ENCODE measurements around the gene PTPRG.

The PTPRG gene

DNA sequence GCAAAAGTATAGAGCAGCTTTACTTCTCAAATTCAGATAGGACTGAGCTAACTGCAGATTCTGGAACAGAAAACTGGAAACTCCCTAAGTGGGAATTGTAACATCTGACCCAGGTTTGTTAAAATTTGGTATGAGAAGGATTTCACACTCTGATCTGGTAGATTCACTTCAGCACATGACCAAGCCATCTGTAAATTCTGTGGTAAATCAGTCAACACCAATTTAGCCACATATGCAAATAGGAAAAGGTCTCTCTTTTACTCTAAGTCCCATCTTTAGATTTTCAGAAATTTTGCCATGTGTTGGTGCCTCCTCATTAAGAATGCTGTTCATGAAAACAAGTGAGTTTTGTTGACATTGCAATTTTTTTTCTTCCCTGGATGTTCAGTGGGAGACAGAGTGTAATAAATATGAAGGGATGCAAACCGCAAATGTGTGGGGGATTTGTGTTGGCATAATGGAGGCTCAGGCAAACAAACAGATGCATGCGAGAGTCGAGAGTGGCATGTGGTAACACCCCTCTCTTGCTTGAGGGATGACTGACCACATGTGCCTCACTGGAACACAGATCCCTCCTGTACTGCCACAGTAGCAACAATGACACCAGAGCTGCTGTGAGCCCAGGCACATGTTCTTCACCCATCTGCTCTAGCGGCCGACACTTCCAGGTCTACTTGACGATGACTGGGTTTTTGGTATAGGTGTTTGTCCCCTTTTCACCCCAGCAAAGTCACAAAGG, 665.4 kb downstream of the PTPRG start:
- Histone ChIP-seq H3K36me3 (ENCODE audit: control insufficient read depth, low read length) (no peaks in the 10 kb centered on the region), H4K20me1 (ENCODE audit: control insufficient read depth, insufficient read depth, low read depth, low read length) (no peaks in the 10 kb centered on the region), H3F3A (ENCODE audit: control insufficient read depth, insufficient read depth) (no peaks in the 10 kb centered on the region), H3K4me1 (ENCODE audit: control insufficient read depth, low read length) (peaks cover 8% of the 10 kb centered on the region), H3K4me3 (ENCODE audit: low read length) (no peak overlapping the region), H3K27ac (ENCODE audit: low read depth, low read length) (no peak overlapping the region), H3K79me2 (ENCODE audit: control insufficient read depth, low read length) (no peaks in the 10 kb centered on the region), H3K27me3 (ENCODE audit: control insufficient read depth, low read length) (0 out of 2 replicates have a peak, but pooled peaks cover 3% of the 10 kb centered on the region), H3K4me2 (ENCODE audit: low read length) (no peak overlapping the region), H3K9me3 (ENCODE audit: control insufficient read depth, insufficient read depth, low read length) (no peaks in the 10 kb centered on the region), H3K9me2 (replicated peaks; ENCODE audit: control insufficient read depth, low read length) (no peaks in the 10 kb centered on the region)
- TF ChIP-seq, protein P1, sequence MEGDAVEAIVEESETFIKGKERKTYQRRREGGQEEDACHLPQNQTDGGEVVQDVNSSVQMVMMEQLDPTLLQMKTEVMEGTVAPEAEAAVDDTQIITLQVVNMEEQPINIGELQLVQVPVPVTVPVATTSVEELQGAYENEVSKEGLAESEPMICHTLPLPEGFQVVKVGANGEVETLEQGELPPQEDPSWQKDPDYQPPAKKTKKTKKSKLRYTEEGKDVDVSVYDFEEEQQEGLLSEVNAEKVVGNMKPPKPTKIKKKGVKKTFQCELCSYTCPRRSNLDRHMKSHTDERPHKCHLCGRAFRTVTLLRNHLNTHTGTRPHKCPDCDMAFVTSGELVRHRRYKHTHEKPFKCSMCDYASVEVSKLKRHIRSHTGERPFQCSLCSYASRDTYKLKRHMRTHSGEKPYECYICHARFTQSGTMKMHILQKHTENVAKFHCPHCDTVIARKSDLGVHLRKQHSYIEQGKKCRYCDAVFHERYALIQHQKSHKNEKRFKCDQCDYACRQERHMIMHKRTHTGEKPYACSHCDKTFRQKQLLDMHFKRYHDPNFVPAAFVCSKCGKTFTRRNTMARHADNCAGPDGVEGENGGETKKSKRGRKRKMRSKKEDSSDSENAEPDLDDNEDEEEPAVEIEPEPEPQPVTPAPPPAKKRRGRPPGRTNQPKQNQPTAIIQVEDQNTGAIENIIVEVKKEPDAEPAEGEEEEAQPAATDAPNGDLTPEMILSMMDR (IDR thresholded peaks at IDR 0.05; ENCODE audit: low read depth, low read length, poor library complexity, severe bottlenecking): no peak
- TF ChIP-seq EZH2phosphoT487 (IDR thresholded peaks at IDR 0.05; ENCODE audit: borderline replicate concordance, low read length): no peak

DNA sequence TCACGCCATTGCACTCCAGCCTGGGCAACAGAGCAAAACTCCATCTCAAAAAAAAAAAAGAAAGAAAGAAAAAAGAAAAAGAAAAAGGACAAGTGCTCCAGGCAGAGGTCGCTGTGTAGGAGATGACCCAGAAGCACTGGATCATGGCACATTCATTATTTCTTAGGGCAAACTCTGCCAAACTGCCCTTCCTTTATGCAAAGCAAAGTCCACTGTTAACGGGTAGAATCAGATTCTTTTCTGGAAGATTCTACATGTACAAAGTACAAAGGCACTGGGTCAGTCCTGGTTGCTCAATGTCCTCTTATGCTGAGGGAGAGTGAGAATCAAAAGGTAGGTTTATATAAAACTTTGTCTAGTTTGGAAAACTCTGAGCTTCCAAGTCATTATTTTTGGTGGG, 667.1 kb downstream of the PTPRG start:
- H3K27me3 ChIP-seq (ENCODE audit: control insufficient read depth, low read length): 0 out of 2 replicates have a peak, but pooled peaks cover 3% of the 10 kb centered on the region
- no peaks in the 10 kb centered on the region for H3F3A ChIP-seq (ENCODE audit: control insufficient read depth, insufficient read depth)
- no peak overlapping the region for H3K27ac ChIP-seq (ENCODE audit: low read depth, low read length)
- TF ChIP-seq, protein P1 (IDR thresholded peaks at IDR 0.05; ENCODE audit: low read depth, low read length, poor library complexity, severe bottlenecking): no peak
- TF ChIP-seq EZH2phosphoT487 (IDR thresholded peaks at IDR 0.05; ENCODE audit: borderline replicate concordance, low read length): no peak
- no peaks in the 10 kb centered on the region for H3K79me2 ChIP-seq (ENCODE audit: control insufficient read depth, low read length)
- no peak overlapping the region for H3K4me2 ChIP-seq (ENCODE audit: low read length)
- H3K4me1 ChIP-seq (ENCODE audit: control insufficient read depth, low read length): peaks cover 8% of the 10 kb centered on the region
- H3K9me2 ChIP-seq (replicated peaks; ENCODE audit: control insufficient read depth, low read length): no peaks in the 10 kb centered on the region
- H3K4me3 ChIP-seq (ENCODE audit: low read length): no peak overlapping the region
- H3K36me3 ChIP-seq (ENCODE audit: control insufficient read depth, low read length): no peaks in the 10 kb centered on the region
- H3K9me3 ChIP-seq (ENCODE audit: control insufficient read depth, insufficient read depth, low read length): no peaks in the 10 kb centered on the region
- H4K20me1 ChIP-seq (ENCODE audit: control insufficient read depth, insufficient read depth, low read depth, low read length): no peaks in the 10 kb centered on the region

DNA sequence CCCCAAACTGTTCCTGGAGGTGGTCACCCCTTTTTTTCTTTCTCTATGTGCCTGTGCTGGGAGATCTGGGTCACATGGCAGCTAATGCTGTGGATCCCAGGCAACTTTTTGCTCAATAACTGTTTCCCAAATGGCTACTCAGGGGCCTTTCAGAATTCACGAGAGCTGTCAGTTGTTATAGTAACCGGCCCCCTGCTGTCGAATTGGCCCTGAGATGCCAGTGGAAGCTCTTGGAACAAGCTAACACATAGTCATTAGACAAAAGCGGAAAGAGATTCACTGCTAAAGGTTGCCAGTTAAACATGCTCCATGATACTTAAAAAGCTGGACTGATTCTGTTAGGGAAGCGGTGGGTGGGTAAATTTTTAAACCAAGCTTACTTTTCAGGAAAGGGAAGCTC, 667.8 kb downstream of the PTPRG start:
- H3K9me3 ChIP-seq (ENCODE audit: control insufficient read depth, insufficient read depth, low read length): no peaks in the 10 kb centered on the region
- no peak overlapping the region for H3K27ac ChIP-seq (ENCODE audit: low read depth, low read length)
- H3F3A ChIP-seq (ENCODE audit: control insufficient read depth, insufficient read depth): no peaks in the 10 kb centered on the region
- H3K4me1 ChIP-seq (ENCODE audit: control insufficient read depth, low read length): peaks cover 8% of the 10 kb centered on the region
- H3K79me2 ChIP-seq (ENCODE audit: control insufficient read depth, low read length): no peaks in the 10 kb centered on the region
- no peaks in the 10 kb centered on the region for H3K9me2 ChIP-seq (replicated peaks; ENCODE audit: control insufficient read depth, low read length)
- no peak overlapping the region for H3K4me3 ChIP-seq (ENCODE audit: low read length)
- TF ChIP-seq, protein P1 (IDR thresholded peaks at IDR 0.05; ENCODE audit: low read depth, low read length, poor library complexity, severe bottlenecking): no peak
- no peak for TF ChIP-seq EZH2phosphoT487 (IDR thresholded peaks at IDR 0.05; ENCODE audit: borderline replicate concordance, low read length)
- H3K4me2 ChIP-seq (ENCODE audit: low read length): no peak overlapping the region
- H3K36me3 ChIP-seq (ENCODE audit: control insufficient read depth, low read length): no peaks in the 10 kb centered on the region
- peaks cover 5% of the 10 kb centered on the region; the same call in 1 of the 2 replicates for H3K27me3 ChIP-seq (ENCODE audit: control insufficient read depth, low read length)
- no peaks in the 10 kb centered on the region for H4K20me1 ChIP-seq (ENCODE audit: control insufficient read depth, insufficient read depth, low read depth, low read length)

Data from DOHH2 (cell line).